HG03139 (cell line): Measurements from ENCODE around the gene CLIP3.
A peak's percentile ranks its signal among the peaks of the same experiment; 100 is the strongest.
"Not testable (repeated sequence)": the region's sequence is repeated elsewhere in the genome, so short reads cannot be mapped to it uniquely, and the experiment has no call there.

ENCODE experiments used
- ATAC-seq: cut with Tn5 transposase; IDR thresholded peaks from one replicate; pipeline ENCODE4 v1.9.1; 2021; ENCODE audit not compliant: unreplicated experiment

CLIP3 gene

DNA sequence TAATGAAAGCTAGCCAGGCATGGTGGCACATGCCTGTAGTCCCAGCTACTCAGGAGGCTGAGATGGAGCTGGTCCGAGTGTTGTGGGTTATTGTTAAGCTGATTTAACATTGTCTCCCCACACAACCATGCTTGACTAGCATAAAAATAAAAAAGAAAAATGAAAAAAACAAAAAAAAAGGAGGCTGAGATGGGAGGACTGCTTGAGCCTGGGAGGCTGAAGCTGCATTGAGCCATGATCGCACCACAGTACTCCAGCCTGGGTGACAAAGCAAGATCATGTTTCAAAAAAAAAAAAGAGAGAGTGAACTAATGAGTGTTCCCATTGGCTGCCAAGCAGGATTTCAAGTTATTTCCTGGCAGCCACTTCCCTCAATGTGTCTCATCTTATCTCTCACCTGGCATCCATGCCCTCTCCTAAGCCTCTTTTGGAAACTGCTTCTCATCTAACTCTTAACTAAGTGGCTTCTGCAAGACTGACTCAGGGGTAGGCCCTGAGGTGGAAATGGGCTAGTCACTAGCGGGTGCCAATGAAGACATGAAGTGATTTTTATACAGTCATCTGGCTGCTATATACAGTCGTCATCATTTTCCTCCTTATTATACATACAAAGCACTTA is 16.5 kb upstream of the CLIP3 start:
- ATAC-seq, result no peak

DNA sequence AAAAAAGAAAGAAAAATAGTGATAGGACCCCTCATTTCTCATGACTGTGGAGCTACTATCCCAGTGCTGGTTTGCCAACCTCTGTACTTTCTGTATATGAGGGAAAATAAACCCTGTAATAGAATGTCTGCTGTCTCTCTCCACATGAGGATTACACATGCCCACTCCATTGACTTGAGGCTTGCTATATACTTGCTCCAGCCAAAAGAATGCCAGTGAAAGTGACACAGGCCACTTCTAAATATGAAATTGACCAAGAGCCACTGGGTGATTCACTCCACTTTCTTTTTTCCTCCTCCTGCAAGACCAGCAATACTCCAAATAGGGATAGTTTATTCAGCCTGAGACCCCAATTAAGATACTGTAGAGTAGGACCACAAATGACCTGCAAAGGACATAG is 15.2 kb upstream of the CLIP3 start:
- no peak for ATAC-seq

DNA sequence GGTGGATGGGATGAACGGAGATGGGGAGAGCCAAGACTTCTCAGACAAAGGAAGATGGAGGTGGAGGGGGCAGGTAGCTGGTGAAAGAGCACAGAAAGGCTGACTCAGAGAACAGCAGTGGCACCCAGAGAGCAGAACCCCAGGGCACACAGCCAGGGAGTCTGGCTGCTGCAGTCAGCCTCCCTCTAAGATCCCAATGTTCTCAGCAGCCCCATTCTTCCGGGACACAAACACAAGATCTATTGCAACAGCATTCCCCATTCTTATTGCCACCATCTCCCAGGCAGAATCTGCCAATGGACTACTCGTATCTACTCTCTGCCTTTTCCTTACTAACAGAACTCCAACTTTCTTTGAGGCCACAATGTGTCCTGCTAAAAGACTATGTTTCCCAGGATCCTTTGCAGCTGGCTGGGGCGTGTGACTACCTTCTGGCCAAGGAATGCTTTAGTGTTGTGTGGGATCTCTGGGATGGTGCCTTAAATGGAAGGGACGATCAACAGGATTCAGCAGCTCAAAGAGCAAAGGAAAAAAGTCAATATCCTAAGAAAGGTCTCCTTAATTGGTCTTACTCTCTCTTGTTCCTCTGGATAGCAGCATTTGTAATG is 13.9 kb upstream of the CLIP3 start:
- no peak for ATAC-seq

DNA sequence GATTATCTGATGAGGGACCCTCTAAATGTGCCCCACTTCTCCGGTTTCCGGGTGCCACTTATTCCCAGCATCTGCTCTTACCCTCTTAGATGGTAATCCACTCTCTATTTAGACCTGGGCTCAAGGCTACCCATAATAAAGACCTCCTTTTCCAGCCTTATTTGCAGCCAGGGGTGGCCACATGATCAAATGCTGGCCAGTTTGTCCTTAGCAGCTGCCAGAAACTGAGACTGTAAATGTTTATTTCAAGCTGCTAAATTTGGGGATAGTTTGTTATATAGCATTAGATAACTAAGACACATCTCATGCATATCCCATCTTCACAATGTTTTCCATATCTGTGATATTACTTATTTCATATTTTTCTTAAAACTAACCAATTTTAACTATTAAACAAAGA is 11.3 kb upstream of the CLIP3 start:
- no peak for ATAC-seq

DNA sequence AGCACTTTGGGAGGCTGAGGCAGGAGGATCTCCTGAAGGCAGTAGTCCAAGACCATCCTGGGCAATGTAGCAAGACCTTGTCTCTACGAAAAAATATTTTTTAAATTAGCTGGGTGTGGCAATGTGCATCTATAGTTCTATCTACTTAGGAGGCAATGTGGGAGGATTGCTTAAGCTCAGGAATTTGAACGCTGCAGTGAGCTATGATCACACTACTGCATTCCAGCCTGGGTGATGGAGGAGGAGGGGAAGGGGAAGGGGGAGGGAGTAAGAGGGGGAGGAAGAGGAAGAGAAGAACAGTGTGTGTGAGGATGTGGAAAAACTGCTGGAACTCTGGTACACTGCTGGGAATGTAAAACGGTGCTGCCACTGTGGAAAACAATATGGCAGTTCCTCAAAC is 9.2 kb upstream of the CLIP3 start:
- no peak for ATAC-seq

DNA sequence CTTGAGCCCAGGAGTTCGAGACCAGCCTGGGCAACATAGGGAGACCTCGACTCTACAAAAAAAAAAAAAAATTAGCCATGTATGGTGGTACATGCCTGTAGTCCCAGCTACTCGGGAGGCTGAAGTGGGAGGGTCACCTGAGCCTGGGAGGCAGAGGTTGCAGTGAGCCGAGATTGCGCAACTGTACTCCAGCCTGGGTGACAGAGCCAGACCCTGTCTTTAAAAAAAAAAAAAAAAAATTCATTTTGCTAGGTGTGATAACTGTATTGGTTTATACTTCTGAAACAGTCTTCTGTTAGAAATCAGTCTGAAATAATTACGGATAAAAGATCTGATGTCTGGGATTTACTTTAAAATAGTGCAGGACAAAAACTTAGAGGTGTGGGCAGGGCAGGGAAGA is 8.4 kb upstream of the CLIP3 start:
- ATAC-seq, result not testable (repeated sequence)

DNA sequence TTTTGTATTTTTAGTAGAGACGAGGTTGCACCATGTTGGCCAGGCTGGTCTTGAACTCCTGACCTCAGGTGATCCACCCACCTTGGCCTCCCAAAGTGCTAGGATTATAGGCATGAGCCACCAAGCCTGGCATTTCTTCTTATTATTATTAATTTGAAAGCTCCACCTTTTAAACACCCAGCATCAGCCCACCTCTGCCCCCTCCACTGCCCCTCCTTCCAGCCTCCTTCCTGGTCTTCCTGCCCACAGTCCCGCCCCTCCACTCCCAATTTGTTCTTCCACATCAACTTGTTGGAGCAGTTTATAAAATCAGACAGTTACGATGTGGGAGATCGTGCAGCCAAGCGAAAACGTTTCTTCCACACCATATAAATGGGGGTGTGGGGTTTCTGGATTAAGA is 7.8 kb upstream of the CLIP3 start:
- ATAC-seq, result no peak

DNA sequence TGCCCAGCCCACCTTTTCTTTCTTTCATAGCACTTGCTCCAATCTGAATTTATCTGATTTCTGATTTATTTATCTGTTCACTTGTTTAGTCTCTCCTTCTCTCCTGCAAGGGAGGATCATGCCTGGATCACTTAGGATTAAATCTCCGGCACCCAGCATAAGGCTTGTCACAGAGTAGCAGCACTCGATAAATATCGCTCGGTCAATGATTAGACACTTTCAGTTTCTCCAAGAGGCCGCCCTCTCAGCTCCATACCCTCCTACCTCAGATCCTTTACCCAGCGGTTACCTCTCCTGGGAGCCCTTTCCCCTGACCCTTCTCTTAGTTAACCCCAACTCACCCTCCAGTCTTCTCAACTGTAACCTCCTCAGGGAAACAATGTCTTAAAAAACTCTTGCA is 1.4 kb downstream of the CLIP3 start:
- ATAC-seq, result no peak

DNA sequence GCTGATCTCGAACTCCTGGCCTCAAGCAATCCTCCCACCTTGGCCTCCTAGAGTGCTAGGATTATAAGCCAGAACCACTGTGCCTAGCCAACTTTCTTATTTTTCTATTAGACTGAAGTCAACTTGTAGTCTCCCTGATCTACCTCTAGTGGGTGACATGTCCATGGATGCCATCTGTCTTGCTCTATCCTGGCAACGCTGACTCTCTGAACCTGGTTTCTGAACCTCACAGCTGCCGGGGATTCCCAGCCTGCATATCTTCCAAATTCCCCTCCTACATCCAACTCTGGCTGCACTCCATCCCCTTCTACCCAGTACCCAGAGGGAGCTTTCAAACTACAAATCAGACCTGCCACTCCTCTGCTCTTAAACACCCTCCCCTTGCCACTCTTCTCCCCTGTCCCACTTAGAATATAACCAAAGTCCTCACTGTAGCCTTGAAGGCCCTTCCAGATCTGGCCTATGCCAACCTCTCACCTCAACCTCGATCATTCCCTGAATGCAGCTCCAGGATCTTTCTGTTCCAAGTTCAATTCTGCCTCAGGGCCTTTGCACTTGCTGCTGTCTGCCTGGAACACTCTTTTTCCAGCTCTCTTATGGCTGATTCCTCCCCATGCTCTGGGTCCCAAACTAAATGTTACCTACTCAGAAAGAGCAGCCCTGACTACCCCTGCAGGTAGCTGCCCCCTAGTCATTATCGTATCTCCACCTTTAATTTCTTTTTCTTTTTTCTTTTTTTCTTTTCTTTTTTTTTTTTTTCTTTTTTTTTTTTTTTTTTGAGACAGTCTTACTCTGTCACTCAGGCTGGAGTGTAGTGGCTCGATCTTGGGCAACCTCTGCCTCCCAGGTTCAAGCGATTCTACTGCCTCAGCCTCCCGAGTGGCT is 2.2 kb downstream of the CLIP3 start:
- no peak for ATAC-seq

DNA sequence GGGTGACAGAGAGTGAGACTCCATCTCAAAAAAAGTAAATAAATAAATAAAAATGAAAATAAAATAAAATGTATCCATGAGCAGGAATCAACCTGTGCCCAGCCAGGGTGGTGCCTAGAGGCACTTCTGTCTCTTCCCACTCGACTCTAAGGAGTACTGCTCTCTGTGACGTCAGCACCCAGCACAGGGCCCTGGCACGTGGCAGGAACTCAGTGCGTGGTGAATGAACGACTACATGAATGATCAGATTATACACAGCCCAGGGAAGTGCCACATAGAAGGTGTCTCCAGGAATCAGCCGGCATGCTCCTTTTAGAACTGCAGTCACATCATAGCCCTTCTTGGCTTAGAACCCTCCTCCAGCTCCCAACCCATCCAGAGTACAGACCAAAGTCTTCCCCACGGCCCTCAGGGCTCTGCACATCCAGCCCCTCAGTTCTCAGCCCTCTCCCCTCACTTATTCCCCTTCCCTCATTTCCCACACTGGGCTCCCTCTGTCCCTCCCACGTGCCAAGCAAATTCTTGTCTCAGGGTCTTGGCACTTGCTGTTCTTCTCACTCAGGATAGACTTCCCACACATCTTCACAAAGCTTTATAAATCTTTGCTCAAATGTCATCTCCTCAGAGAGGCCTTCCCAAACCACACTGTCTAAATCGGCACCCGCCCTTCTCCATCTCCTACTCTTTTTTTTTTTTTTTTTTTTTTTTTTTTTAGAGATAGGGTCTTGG is 4.2 kb downstream of the CLIP3 start:
- no peak for ATAC-seq

DNA sequence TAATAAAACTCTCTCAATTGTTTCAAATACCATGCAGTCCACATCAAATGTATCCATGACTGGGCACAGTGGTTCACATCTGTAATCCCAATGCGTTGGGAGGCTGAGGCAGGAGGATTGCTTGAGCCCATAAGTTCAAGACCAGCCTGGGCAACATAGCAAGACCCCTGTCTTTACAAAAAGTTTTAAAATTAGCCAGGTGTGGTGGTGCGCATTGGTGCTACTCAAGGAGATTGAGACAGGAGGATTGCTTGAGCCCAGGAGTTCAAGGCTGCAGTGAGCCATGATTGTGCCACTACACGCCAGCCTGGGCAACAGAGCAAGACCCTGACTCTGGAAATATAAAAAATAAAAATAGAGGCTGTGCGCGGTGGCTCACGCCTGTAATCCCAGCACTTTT is 5.0 kb downstream of the CLIP3 start:
- no peak for ATAC-seq

DNA sequence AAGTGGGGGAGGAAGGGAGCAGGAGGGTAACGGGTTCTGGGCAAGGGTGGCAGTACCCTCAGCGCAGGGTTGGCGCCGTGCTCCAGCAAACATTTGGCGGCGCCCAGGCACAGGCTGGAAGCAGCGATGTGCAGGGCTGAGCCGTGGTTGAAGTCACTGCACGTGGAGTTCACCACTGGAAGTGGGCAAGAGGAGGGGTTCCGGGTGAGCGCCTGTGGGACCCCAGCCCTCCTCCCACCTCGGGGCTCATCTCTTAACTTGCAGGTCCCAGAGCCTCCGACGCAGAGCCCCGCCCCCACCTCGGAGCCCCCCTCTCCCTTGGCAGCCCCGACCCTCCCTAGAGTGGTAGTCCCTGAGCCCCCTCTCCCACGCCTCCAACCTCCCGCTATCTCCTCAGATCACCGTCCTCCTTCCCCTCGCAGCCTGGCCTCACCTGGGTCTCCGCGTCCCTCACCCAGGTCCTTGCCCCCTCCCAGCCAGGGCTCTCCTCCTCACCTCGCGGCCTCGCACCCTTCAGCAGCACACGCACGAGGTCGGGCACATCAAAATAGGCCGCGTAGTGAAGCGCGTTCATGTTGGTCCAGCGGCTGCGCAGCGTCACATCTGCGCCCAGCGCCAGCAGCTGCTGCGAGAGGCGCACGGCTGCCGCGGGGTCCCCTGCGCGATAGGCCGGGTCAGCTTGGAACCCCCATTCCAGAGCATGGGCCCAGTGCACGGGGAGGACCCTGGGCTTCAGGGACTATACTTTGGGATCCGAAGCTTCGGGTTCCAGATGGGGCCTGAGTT is 6.4 kb downstream of the CLIP3 start:
- no peak for ATAC-seq

DNA sequence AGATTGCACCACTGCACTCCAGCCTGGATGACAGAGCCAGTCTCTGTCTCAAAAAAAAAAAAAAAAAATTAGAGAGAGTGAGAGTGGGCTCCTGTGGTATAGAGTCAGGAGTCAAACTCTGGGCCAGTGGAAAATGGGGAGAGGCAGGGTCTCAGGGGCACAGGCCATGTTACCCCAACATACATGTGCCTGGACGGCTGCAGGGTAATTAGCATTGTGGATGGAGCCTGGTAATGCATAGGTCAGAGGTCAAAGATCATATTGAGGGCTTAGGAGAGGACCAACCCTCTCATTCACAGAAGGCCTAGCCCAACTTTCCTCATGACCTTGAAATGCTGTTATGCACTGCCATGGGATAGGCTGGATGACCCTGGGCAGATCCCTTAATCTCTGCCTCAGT is 7.1 kb downstream of the CLIP3 start:
- no peak for ATAC-seq

DNA sequence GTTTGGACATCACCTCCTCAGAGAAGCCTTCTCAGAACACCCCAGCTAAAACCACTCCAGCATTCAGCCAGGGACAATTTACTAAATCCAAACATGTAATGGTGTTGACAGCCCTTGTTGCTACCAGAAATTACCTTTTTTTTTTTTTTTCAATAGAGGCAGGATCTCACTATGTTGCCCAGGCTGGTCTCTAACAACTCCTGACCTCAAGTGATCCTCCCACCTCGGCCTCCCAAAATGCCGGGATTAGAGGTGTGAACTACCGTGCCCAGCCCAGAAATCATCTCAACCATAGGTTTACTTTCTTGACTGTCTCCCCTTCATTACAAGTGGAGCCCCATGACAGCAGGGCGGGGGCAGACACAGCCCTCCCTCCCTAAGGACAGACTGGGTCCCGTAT is 9.2 kb downstream of the CLIP3 start:
- ATAC-seq, result no peak

DNA sequence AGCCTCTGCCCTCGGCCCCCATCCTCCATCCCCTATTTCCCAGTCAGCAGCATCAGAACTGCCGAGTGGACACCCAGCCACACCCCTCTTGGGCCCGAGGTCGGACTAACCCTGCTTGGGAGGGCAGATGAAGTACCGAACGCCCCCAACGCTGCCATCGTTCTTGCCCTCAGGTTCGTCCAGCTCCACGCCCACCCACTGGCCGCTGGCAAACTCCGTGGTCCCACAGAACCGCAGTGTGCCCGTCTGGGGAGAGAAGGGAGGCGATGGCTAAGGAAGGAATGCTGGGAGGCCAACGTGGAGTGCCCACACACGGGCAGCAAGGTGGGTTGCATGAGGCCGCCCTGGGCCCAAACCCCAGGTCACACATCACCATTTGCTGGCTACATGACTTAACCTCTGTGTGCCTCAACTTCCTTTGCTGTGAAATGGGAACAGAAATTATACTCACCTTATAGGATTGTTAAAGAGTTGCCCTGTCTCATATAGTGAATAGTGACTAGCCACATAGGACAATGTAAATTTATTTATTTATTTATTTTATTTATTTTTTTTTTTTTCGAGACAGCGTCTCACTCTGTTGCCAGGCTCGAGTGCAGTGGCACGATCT is 13.5 kb downstream of the CLIP3 start:
- no peak for ATAC-seq

DNA sequence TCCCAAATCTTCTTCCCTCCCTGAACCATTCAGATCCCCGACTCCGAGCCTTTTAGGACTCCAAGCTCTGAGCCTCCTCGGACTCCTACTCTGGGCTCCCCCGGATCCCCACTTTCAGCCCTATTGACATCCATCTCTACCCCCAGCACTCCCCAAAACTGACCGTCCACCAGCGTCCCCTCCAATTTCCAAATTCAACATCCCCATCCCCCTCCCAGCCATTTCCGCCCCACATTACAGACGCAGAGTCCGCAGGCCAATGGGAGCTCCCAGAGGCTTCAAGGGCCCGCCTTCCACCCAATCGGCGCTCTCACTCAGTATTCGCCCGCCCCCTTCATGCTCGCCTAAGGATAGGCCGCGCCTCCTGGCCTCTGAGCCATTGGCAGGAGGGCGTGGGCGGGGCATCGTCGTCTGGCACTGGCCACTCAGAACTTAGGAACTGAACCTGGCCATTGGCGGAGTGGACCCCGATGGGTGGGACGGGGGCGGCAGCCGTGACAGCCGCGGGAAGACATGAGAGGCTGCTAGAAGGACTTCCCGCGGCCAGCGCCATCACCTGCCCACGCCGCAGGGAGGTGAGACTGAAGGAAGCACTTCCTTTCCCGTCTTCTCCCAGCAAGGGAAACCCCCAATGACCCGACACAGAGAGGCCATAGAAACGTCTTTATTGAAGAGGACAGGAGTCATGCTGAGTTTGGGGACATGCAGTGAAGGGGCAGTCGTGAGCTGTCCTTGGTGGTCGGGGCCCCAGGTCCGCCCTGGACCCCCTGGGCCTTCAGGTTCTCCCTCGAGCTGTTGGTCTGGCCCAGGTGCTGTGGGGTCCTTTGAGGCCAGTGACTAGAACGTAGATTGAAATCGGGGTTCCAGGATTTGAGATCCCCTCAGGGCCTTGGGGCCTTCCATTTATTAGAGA is 18.4 kb downstream of the CLIP3 start, which contains the start of gene ALKBH6:
ALKBH6 (minus strand) TSS at position 202 of the 913 bp plus-strand sequence. CDS start 816 bp downstream, outside the sequence.
- peak; percentile 95 for ATAC-seq

DNA sequence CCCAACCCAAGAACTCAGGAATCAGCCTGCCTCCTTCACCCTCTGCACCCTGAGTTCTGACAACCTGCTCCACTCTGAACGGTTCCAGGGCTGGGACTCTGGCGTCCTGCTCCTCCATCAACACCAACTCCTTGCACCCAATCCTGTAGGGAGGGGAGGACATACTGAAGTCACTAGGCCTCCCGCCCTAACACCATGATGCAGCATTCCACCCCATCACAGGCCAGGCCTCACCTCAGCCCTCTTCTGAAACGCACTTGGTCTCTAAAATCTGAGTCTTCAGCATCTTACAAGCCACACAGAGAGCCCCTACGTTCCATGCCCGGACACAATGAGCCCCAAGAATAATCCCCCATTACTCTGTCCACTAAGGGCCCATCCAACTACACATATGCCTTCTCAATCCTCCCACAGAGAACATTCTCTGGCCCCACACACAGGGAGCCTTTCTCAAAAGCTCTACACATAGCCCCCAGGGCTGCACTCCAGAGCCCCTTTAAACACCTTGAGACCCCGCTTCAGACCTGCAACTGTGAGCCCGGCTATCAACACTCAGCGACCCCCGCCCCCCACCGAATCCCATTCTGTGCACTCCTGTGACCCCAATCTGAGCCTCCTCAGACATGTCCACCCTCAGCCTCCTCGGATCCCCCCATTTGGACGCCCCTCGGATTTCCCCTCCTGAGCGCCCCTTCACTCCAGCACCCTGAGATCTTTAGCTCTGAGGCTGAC is 19.2 kb downstream of the CLIP3 start:
- ATAC-seq, result no peak

DNA sequence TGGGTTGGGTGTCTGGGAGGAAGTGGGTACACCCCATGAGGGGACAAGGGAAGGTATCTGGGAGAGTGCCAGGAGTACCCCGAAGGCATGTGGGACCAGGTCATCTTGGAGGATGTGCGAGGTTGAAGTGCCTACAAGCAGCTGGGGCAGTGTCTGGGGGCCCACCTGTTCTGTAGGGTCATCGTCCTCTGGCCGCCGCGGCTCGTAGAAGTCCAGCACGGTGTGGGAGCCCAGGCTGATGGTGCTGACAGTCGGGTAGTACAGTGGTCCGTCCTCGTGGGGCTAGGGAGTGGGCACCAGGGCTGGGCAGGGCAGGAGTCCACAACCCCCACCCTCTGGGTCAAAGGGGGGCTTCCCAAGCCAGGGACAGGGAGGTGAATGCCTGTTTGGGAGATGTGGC is 22.3 kb downstream of the CLIP3 start:
- ATAC-seq, result no peak
